Right lobe of liver (tissue), 4 donors: ENCODE results near the gene OR1N2.

Experiments used
- POLR2A ChIP-seq: fragments of 450-650 bp; IDR thresholded peaks from one replicate; pipeline ENCODE4 v1.6.1; 2017; ENCODE audit warnings: antibody characterized with exemption, mild to moderate bottlenecking
- TF ChIP-seq, protein P1 (sequence below), 4 donors: fragments of 200-600 bp in 3 of 4; fragments of 450-650 bp in 1 of 4; IDR thresholded peaks; one replicate each; pipeline versions ENCODE4 v1.5.1 to v1.8.0; 2016 to 2022; ENCODE audit warnings: antibody characterized with exemption in 4 of 4, mild to moderate bottlenecking in 2 of 4
- donor health status: DM: no; HTN: no; CAD: no.
- donor health status: DM: no; HTN: no; CAD: no.
- donor health status: DM: no; HTN: yes; CAD: no.

DNA sequence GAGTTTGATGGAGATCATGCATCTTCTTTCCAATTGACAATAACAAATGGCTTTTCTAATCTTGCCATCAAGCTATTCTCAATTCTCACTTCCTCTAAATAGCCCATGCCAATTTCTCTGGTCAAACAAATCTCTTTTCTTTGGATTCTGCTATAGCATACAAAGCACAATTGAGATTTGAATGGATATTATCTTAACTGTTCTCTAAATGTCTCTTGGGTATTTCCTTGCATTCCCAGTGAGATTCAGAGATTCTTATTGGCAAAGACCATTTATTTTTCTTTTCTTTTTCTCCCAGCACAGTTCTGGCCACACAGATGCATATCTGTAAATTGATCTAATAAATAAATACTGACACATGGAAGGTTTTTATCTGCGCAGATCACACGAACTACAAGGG, at the start of gene OR1N2:
- TF ChIP-seq, protein P1, sequence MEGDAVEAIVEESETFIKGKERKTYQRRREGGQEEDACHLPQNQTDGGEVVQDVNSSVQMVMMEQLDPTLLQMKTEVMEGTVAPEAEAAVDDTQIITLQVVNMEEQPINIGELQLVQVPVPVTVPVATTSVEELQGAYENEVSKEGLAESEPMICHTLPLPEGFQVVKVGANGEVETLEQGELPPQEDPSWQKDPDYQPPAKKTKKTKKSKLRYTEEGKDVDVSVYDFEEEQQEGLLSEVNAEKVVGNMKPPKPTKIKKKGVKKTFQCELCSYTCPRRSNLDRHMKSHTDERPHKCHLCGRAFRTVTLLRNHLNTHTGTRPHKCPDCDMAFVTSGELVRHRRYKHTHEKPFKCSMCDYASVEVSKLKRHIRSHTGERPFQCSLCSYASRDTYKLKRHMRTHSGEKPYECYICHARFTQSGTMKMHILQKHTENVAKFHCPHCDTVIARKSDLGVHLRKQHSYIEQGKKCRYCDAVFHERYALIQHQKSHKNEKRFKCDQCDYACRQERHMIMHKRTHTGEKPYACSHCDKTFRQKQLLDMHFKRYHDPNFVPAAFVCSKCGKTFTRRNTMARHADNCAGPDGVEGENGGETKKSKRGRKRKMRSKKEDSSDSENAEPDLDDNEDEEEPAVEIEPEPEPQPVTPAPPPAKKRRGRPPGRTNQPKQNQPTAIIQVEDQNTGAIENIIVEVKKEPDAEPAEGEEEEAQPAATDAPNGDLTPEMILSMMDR (IDR thresholded peaks at IDR 0.05) = no peak
- no peak for TF ChIP-seq POLR2A
